Neural crest cell (in vitro differentiated cells): Measurements from ENCODE around the gene ARHGEF4. TPM values are rescaled to one million over a fixed set of nuclear protein-coding genes. Genes with fewer than 3 reads are reported as not detected.

Experiments
- DNase-seq: peaks from one replicate; pipeline ENCODE4 v3.0.0; 2021; ENCODE audit warnings: low read depth, mixed read lengths, low spot score
- H3K27ac Mint-ChIP-seq: one replicate; pipeline ENCODE4 v1.8.0; 2021; ENCODE audit warnings: mild to moderate bottlenecking, mixed read lengths; ENCODE audit not compliant: unreplicated experiment
- H3K27me3 Mint-ChIP-seq: 2 replicates; pipeline ENCODE4 v1.8.0; 2021; ENCODE audit warnings: low read depth, mild to moderate bottlenecking, mixed read lengths
- H3K36me3 Mint-ChIP-seq: 2 replicates; pipeline ENCODE4 v1.8.0; 2021; ENCODE audit warnings: low read depth, mild to moderate bottlenecking, mixed read lengths
- H3K4me1 Mint-ChIP-seq: 2 replicates; pipeline ENCODE4 v1.8.0; 2021; ENCODE audit warnings: mixed read lengths
- H3K4me3 Mint-ChIP-seq: one replicate; pipeline ENCODE4 v1.8.0; 2021; ENCODE audit warnings: mild to moderate bottlenecking, mixed read lengths
- H3K9me3 Mint-ChIP-seq: 2 replicates; pipeline ENCODE4 v1.8.0; 2021; ENCODE audit warnings: mixed read lengths
- CTCF ChIP-seq: fragments of 200-600 bp; sonication (generic); conservative IDR thresholded peaks from 2 replicates; pipeline ENCODE4 v1.5.0; 2021; ENCODE audit warnings: antibody characterized with exemption, mild to moderate bottlenecking
- total RNA-seq: library from RNA; stranded (reverse); gene quantifications from 2 replicates; pipeline ENCODE4 v1.2.1, GENCODE V29; 2021

Gene ARHGEF4
- total RNA-seq, 1 donor from 2014 or later: 22.1 TPM

GRCh38 chr2:131050896-131051295 is 214.2 kb downstream of the ARHGEF4 start:
- Mint-ChIP-seq H3K27me3 (no peaks in the 10 kb centered on the region), H3K36me3 (peaks cover 22% of the 10 kb centered on the region), H3K4me3 (no peak overlapping the region), H3K9me3 (no peaks in the 10 kb centered on the region), H3K4me1 (peaks cover under 1% of the 10 kb centered on the region), H3K27ac (no peak overlapping the region)
- no peak for TF ChIP-seq CTCF
- DNase-seq: no peak

- H3K4me3 Mint-ChIP-seq: no peak overlapping the region
- peaks cover 27% of the 10 kb centered on the region for H3K36me3 Mint-ChIP-seq
- H3K4me1 Mint-ChIP-seq: peaks cover 4% of the 10 kb centered on the region
- H3K9me3 Mint-ChIP-seq: no peaks in the 10 kb centered on the region
- TF ChIP-seq CTCF: no peak
- no peak overlapping the region for H3K27ac Mint-ChIP-seq
- no peaks in the 10 kb centered on the region for H3K27me3 Mint-ChIP-seq
- DNase-seq: no peak
These were observed 216.1 kb downstream of the ARHGEF4 start for GRCh38 chr2:131052741-131053263.

- H3K9me3 Mint-ChIP-seq: no peaks in the 10 kb centered on the region
- H3K27ac Mint-ChIP-seq: no peak overlapping the region
- no peaks in the 10 kb centered on the region for H3K27me3 Mint-ChIP-seq
- peaks cover 25% of the 10 kb centered on the region for H3K36me3 Mint-ChIP-seq
- no peak for TF ChIP-seq CTCF
- DNase-seq: no peak
- peaks cover 20% of the 10 kb centered on the region for H3K4me1 Mint-ChIP-seq
- no peak overlapping the region for H3K4me3 Mint-ChIP-seq
These were observed 217.8 kb downstream of the ARHGEF4 start for GRCh38 chr2:131054488-131054887.

GRCh38 chr2:131055169-131056065 is 218.7 kb downstream of the ARHGEF4 start:
- peaks cover 21% of the 10 kb centered on the region for H3K4me1 Mint-ChIP-seq
- H3K27me3 Mint-ChIP-seq: no peaks in the 10 kb centered on the region
- no peak for TF ChIP-seq CTCF
- H3K9me3 Mint-ChIP-seq: no peaks in the 10 kb centered on the region
- no peak for DNase-seq
- H3K4me3 Mint-ChIP-seq: no peak overlapping the region
- peaks cover 25% of the 10 kb centered on the region for H3K36me3 Mint-ChIP-seq
- no peak overlapping the region for H3K27ac Mint-ChIP-seq

- H3K4me1 Mint-ChIP-seq: peaks cover 27% of the 10 kb centered on the region
- peaks cover 25% of the 10 kb centered on the region for H3K36me3 Mint-ChIP-seq
- DNase-seq: no peak
- no peak overlapping the region for H3K27ac Mint-ChIP-seq
- no peaks in the 10 kb centered on the region for H3K9me3 Mint-ChIP-seq
- H3K4me3 Mint-ChIP-seq: no peak overlapping the region
- no peak for TF ChIP-seq CTCF
- no peaks in the 10 kb centered on the region for H3K27me3 Mint-ChIP-seq
These were observed 219.7 kb downstream of the ARHGEF4 start for GRCh38 chr2:131056204-131056931.
